ENCODE data around the gene ANXA2.

DNA sequence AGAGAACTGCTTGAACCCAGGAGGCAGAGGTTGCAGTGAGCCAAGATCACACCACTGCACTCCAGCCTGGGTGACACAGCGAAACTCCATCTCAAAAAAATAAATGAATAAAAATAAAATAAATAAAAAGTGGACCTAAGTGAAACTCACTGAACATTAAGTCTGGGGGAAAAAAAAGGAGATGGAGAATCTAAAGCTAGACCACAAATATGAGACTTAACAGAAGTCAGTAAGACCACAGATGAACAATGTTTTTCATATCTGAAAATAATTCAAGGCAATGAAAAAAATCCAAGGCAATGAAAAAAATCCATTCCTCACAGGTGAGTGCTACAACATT is 18.6 kb downstream of the ANXA2 start:
- TF ChIP-seq, protein P1, sequence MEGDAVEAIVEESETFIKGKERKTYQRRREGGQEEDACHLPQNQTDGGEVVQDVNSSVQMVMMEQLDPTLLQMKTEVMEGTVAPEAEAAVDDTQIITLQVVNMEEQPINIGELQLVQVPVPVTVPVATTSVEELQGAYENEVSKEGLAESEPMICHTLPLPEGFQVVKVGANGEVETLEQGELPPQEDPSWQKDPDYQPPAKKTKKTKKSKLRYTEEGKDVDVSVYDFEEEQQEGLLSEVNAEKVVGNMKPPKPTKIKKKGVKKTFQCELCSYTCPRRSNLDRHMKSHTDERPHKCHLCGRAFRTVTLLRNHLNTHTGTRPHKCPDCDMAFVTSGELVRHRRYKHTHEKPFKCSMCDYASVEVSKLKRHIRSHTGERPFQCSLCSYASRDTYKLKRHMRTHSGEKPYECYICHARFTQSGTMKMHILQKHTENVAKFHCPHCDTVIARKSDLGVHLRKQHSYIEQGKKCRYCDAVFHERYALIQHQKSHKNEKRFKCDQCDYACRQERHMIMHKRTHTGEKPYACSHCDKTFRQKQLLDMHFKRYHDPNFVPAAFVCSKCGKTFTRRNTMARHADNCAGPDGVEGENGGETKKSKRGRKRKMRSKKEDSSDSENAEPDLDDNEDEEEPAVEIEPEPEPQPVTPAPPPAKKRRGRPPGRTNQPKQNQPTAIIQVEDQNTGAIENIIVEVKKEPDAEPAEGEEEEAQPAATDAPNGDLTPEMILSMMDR (conservative IDR thresholded peaks at IDR 0.05; ENCODE audit: low read length), result no peak
- no peak for TF ChIP-seq EZH2phosphoT487 (IDR thresholded peaks at IDR 0.05; ENCODE audit: borderline replicate concordance, low read depth, low read length)
